IMR-90 (cell line): ENCODE data around the gene BOLA1. TPM values are rescaled to one million over a fixed set of nuclear protein-coding genes. Genes with fewer than 3 reads are reported as not detected.

ENCODE experiments used
- ATAC-seq: fragments of 200-7000 bp; cut with Tn5 transposase; 2 replicates; pipeline ENCODE4 v1.9.1; 2020; ENCODE audit warnings: low read depth, mild to moderate bottlenecking, moderate library complexity
- BruUV-seq: library from RNA; stranded (reverse); fragments of 400-500 nt; replicated peaks from 2 replicates; lab custom pipeline; 2021; lab: Mats Ljungman, UMichigan
- CTCF ChIA-PET: fragments of 300-600 bp; formaldehyde crosslinking; extraction: SDS; loops from one replicate; lab custom pipeline; 2021; ENCODE audit warnings: antibody characterized with exemption; lab: Yijun Ruan, JAX
- POLR2A ChIA-PET: fragments of 300-600 bp; sonication (Branson Sonifier 250); formaldehyde crosslinking; loops from one replicate; lab custom pipeline; 2022; ENCODE audit warnings: antibody characterized with exemption; ENCODE audit not compliant: unreplicated experiment; lab: Charles Lee
- DNase-seq: peaks from one replicate; pipeline ENCODE4 v3.0.0; 2013
- H2AFZ ChIP-seq: replicated peaks from 2 replicates; pipeline ENCODE3; 2013; ENCODE audit warnings: low read length, mild to moderate bottlenecking; ENCODE audit not compliant: poor library complexity
- H2AK5ac ChIP-seq: 2 replicates; pipeline ENCODE4 v1.6.1; 2013; ENCODE audit warnings: low read depth, low read length, inconsistent platforms
- H2AK9ac ChIP-seq: replicated peaks from 2 replicates; pipeline ENCODE3; 2013; ENCODE audit warnings: mild to moderate bottlenecking, low read depth, low read length, moderate library complexity; ENCODE audit not compliant: poor library complexity
- H2BK120ac ChIP-seq: 2 replicates; pipeline ENCODE4 v1.6.1; 2013; ENCODE audit warnings: low read depth, low read length, inconsistent platforms
- H2BK15ac ChIP-seq: 3 replicates; pipeline ENCODE4 v1.6.1; 2013; ENCODE audit warnings: low read depth, low read length, inconsistent platforms
- H2BK20ac ChIP-seq: 2 replicates; pipeline ENCODE4 v1.6.1; 2013; ENCODE audit warnings: low read depth, mild to moderate bottlenecking, inconsistent platforms, low read length, moderate library complexity
- H2BK5ac ChIP-seq: 2 replicates; pipeline ENCODE4 v1.6.1; 2013; ENCODE audit warnings: mild to moderate bottlenecking, low read depth, low read length, inconsistent platforms; ENCODE audit not compliant: poor library complexity, severe bottlenecking
- H3K14ac ChIP-seq: replicated peaks from 2 replicates; pipeline ENCODE4 v1.6.1; 2013; ENCODE audit warnings: low read depth, low read length, inconsistent platforms
- H3K18ac ChIP-seq: 2 replicates; pipeline ENCODE4 v1.6.1; 2013; ENCODE audit warnings: low read depth, low read length, control low read depth
- H3K23ac ChIP-seq: 2 replicates; pipeline ENCODE4 v1.6.1; 2013; ENCODE audit warnings: low read depth, low read length, inconsistent platforms
- H3K27ac ChIP-seq: 2 replicates; pipeline ENCODE4 v1.5.1; 2013; ENCODE audit warnings: mild to moderate bottlenecking, control low read depth, low read length; ENCODE audit not compliant: insufficient read depth
- H3K27me3 ChIP-seq: 2 replicates; pipeline ENCODE4 v1.6.1; 2013; ENCODE audit warnings: low read length; ENCODE audit not compliant: control insufficient read depth, insufficient read depth
- H3K36me3 ChIP-seq: 2 replicates; pipeline ENCODE4 v1.6.1; 2013; ENCODE audit warnings: low read length, mixed read lengths; ENCODE audit not compliant: control insufficient read depth, insufficient read depth
- H3K4ac ChIP-seq: 2 replicates; pipeline ENCODE4 v1.6.1; 2013; ENCODE audit warnings: low read depth, low read length, inconsistent platforms
- H3K4me1 ChIP-seq: 2 replicates; pipeline ENCODE4 v1.6.1; 2013; ENCODE audit warnings: low read length, mixed read lengths; ENCODE audit not compliant: control insufficient read depth, insufficient read depth
- H3K4me2 ChIP-seq: 2 replicates; pipeline ENCODE4 v1.6.1; 2013; ENCODE audit warnings: low read depth, mild to moderate bottlenecking, control low read depth, low read length, moderate library complexity
- H3K4me3 ChIP-seq: 2 replicates; pipeline ENCODE4 v1.5.1; 2013; ENCODE audit warnings: low read depth, mild to moderate bottlenecking, control low read depth, low read length, moderate library complexity; ENCODE audit not compliant: insufficient read depth
- H3K56ac ChIP-seq: 2 replicates; pipeline ENCODE4 v1.6.1; 2013; ENCODE audit warnings: low read length, inconsistent platforms; ENCODE audit not compliant: insufficient read depth; ENCODE audit errors: extremely low read depth
- H3K79me1 ChIP-seq, 2 experiments: 2 replicates each; pipeline ENCODE4 v1.6.1; 2013; ENCODE audit warnings: low read length in 2 of 2, inconsistent platforms in 1 of 2, low read depth in 1 of 2
- H3K9ac ChIP-seq: 2 replicates; pipeline ENCODE4 v1.6.1; 2013; ENCODE audit warnings: low read depth, low read length, control low read depth
- H3K9me1 ChIP-seq: 2 replicates; pipeline ENCODE4 v1.6.1; 2013; ENCODE audit warnings: low read length, inconsistent platforms; ENCODE audit not compliant: insufficient read depth
- H3K9me3 ChIP-seq: 2 replicates; pipeline ENCODE4 v1.6.1; 2013; ENCODE audit warnings: low read length; ENCODE audit not compliant: control insufficient read depth, insufficient read depth
- H4K20me1 ChIP-seq: 2 replicates; pipeline ENCODE4 v1.6.1; 2013; ENCODE audit warnings: low read length, inconsistent platforms; ENCODE audit not compliant: insufficient read depth
- H4K5ac ChIP-seq: 2 replicates; pipeline ENCODE4 v1.6.1; 2013; ENCODE audit warnings: mild to moderate bottlenecking, low read depth, low read length, control low read depth
- H4K8ac ChIP-seq, 2 experiments: 2 replicates each; pipeline ENCODE4 v1.6.1; 2013; ENCODE audit warnings: low read depth in 2 of 2, low read length in 2 of 2, control low read depth in 1 of 2, inconsistent platforms in 1 of 2
- H4K91ac ChIP-seq: 2 replicates; pipeline ENCODE4 v1.6.1; 2013; ENCODE audit warnings: low read depth, low read length, inconsistent platforms; ENCODE audit not compliant: insufficient read depth
- BHLHE40 ChIP-seq: fragments of 150-350 bp; IDR thresholded peaks from 2 replicates; pipeline ENCODE4 v1.6.1; 2016; ENCODE audit warnings: mild to moderate bottlenecking, low read depth, low read length
- FOS ChIP-seq: fragments of 150-350 bp; IDR thresholded peaks from 2 replicates; pipeline ENCODE4 v1.6.1; 2016; ENCODE audit warnings: low read depth, low read length
- MAZ ChIP-seq: IDR thresholded peaks from 2 replicates; pipeline ENCODE4 v1.6.1; 2012; ENCODE audit warnings: low read depth, mild to moderate bottlenecking, low read length, improper control_type of control experiment, moderate library complexity, borderline replicate concordance
- MXI1 ChIP-seq: IDR thresholded peaks from 2 replicates; pipeline ENCODE4 v1.6.1; 2012; ENCODE audit warnings: low read depth, mild to moderate bottlenecking, low read length, moderate library complexity, borderline replicate concordance
- SMC3 ChIP-seq: fragments of 150-350 bp; IDR thresholded peaks from 2 replicates; pipeline ENCODE4 v1.6.1; 2016; ENCODE audit warnings: low read depth, mild to moderate bottlenecking, antibody characterized with exemption, low read length, moderate library complexity
- WGBS, 2 experiments: methylation state at CpG; one replicate each; pipeline versions ENCODE4 v1.1.5 to v1.1.7; 2013; ENCODE audit warnings: missing lambda C conversion rate in 2 of 2; ENCODE audit not compliant: insufficient read length in 1 of 2; ENCODE audit errors: extremely low coverage in 2 of 2; 5-methylcytosine and 5-hydroxymethylcytosine counted together
- dilution Hi-C: fragments of 300-500 bp; cut with HindIII; formaldehyde crosslinking; loops from one replicate; pipeline ENCODE4 v1.14.3; 2018; ENCODE audit warnings: low sequenced_read_pairs; ENCODE audit not compliant: unreplicated experiment
- in situ Hi-C: fragments of 300-500 bp; cut with MboI; formaldehyde crosslinking; loops from 3 replicates; pipeline ENCODE4 v1.14.3; 2019; ENCODE audit warnings: low sequenced_read_pairs, inconsistent platforms, mixed read lengths
- intact Hi-C: fragments of 100-400 bp; cut with micrococcal nuclease; formaldehyde crosslinking; loops from 2 replicates; pipeline ENCODE4 v1.10.0; 2022
- polyA plus RNA-seq, 3 experiments: library from polyadenylated mRNA; depleted of rRNA; stranded (reverse); fragments of >200 nt; gene quantifications; 2 replicates each; pipeline ENCODE4 v1.2.3, GENCODE V29; 2012; ENCODE audit warnings: low replicate concordance in 1 of 3
- total RNA-seq: library from RNA; depleted of rRNA; stranded (reverse); fragments of >200 nt; gene quantifications from 2 replicates; pipeline ENCODE4 v1.2.3, GENCODE V29; 2012
- TF ChIP-seq, protein P1 (sequence below): conservative IDR thresholded peaks from 2 replicates; pipeline ENCODE4 v1.5.1; 2012; ENCODE audit warnings: mild to moderate bottlenecking, low read depth, low read length, improper control_type of control experiment

BOLA1 gene
- total and polyA plus RNA-seq, 2 of the 4 experiments (the other 2 are of a cell fraction): 3.4 to 12.6 TPM

DNA sequence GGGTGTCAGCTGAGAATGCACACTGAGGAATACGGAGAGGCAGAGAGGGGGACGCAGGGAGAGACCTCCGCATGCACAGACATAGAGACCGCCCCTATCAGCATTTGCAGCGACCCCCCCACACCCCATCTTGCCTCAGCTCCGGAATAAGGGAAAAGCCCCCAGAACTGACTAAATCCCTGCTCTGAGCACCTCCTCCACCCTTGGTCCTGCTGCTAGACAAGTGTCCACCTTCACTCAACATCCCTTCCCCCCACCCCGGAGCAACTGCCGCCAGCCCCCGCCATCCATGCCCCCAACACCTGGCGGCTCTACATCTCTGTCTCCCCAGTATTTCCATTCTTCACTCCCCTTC lies 17.5 kb downstream of the BOLA1 start (continued):
- TF ChIP-seq MAZ: no peak
- TF ChIP-seq, protein P1, sequence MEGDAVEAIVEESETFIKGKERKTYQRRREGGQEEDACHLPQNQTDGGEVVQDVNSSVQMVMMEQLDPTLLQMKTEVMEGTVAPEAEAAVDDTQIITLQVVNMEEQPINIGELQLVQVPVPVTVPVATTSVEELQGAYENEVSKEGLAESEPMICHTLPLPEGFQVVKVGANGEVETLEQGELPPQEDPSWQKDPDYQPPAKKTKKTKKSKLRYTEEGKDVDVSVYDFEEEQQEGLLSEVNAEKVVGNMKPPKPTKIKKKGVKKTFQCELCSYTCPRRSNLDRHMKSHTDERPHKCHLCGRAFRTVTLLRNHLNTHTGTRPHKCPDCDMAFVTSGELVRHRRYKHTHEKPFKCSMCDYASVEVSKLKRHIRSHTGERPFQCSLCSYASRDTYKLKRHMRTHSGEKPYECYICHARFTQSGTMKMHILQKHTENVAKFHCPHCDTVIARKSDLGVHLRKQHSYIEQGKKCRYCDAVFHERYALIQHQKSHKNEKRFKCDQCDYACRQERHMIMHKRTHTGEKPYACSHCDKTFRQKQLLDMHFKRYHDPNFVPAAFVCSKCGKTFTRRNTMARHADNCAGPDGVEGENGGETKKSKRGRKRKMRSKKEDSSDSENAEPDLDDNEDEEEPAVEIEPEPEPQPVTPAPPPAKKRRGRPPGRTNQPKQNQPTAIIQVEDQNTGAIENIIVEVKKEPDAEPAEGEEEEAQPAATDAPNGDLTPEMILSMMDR: no peak

DNA sequence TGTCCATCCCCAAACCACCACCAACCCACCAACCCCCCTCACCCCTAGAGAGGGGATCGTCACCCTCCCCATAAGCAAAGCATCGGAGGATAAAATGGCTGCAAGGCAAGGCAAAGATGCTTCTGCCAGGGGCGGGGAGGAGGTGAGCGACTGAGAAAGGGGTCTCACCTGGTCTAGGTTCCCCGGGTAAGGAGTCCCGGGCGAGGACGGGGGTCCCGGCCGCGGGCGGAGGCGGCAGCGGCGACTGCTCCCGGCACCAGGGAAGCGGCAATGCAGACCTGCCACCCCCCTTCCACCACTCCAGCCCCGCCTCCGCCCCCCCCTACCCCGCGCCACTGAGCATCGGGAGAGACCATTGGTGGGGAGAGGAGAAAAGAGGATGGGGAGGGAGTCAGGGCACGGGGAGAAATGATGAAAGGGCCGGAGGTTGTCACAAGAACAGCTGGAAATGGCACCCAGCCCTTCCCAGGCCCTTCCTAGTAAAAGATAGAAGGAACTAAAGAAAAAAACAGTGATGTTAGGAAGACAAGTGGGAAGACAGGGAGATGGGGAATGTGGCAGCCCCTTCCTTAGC lies 18.3 kb downstream of the BOLA1 start, which contains the start of gene SV2A:
Gene SV2A (minus strand): TSS at position 274 of the 574 bp plus-strand sequence. CDS start 4,004 bp downstream, outside the sequence.
- BruUV-seq: no TSS peak
- H2AK9ac ChIP-seq: peak within 1 kb of the TSS; percentile 97
- ChIA-PET POLR2A (no interaction called here), CTCF (interaction anchor here (0.6 kb wide), 1 partner anchor 269 kb away, joined by 4 read pairs; no protein-coding TSS in a partner anchor)
- peak within 1 kb of the TSS; percentile 92 for H3K9ac ChIP-seq
- H2BK5ac ChIP-seq: peak within 1 kb of the TSS; percentile 27
- H4K8ac ChIP-seq: peak within 1 kb of the TSS; percentile 91 to 96
- peak within 1 kb of the TSS; percentile 99 for H2AFZ ChIP-seq
- H3K27me3 ChIP-seq: no peaks in the 10 kb centered on the region
- H4K5ac ChIP-seq: peak within 1 kb of the TSS; percentile 83
- H3K23ac ChIP-seq: peak within 1 kb of the TSS; percentile 90
- H4K20me1 ChIP-seq: no peaks in the 10 kb centered on the region
- peak within 1 kb of the TSS; percentile 55; the same call in 1 of the 2 replicates for H3K56ac ChIP-seq
- 0 out of 2 replicates have a peak within 1 kb of the TSS, but pooled peaks have one; percentile 39 for H2BK20ac ChIP-seq
- H3K27ac ChIP-seq: peak within 1 kb of the TSS; percentile 44
- H3K18ac ChIP-seq: peak within 1 kb of the TSS; percentile 63
- ATAC-seq (peak; percentile 94), DNase-seq (peak; percentile 60)
- in situ Hi-C loops: no loop called here
- dilution Hi-C loops: no loop called here
- peaks cover 5 to 30% of the 10 kb centered on the region in 2 experiments; a peak in 3 of 4 replicates for H3K79me1 ChIP-seq
- H4K91ac ChIP-seq: peak within 1 kb of the TSS; percentile 70
- peak within 1 kb of the TSS; percentile 100 for H3K4me2 ChIP-seq
- H3K4me1 ChIP-seq: peaks cover 12% of the 10 kb centered on the region
- H3K4me3 ChIP-seq: peak within 1 kb of the TSS; percentile 98
- H3K4ac ChIP-seq: peak within 1 kb of the TSS; percentile 82
- peaks cover 10% of the 10 kb centered on the region for H3K36me3 ChIP-seq
- peak within 1 kb of the TSS; percentile 73; the same call in 1 of the 2 replicates for H2BK120ac ChIP-seq
- H3K9me1 ChIP-seq: peaks cover 19% of the 10 kb centered on the region
- no CpG with 5 or more reads among the region's 24 CpGs for WGBS, 2 experiments
- H2AK5ac ChIP-seq: peak within 1 kb of the TSS; percentile 95
- intact Hi-C loops: no loop called here
- peak within 1 kb of the TSS; percentile 88 for H3K14ac ChIP-seq
- H2BK15ac ChIP-seq: peak within 1 kb of the TSS; percentile 81; the same call in 1 of the 3 replicates
- H3K9me3 ChIP-seq: no peaks in the 10 kb centered on the region
- TF ChIP-seq BHLHE40 (peak; percentile 31; the same call in 1 of the 2 replicates), MAZ (peak; percentile 50; the same call in 1 of the 2 replicates), FOS (no peak), MXI1 (no peak), SMC3 (no peak)
